Measurements from ENCODE around the gene PLEKHJ1.

GRCh38 chr19:2244486-2244885 is 8.4 kb upstream of the PLEKHJ1 start:
- TF ChIP-seq CTCF (IDR thresholded peaks at IDR 0.05), result no peak
- TF ChIP-seq POLR2A (IDR thresholded peaks at IDR 0.05), result no peak
- TF ChIP-seq POLR2AphosphoS5 (IDR thresholded peaks at IDR 0.05), result no peak
